Umbilical cord (tissue), 2 donors: ENCODE measurements around the gene CTRB2. TPM values are rescaled to one million over a fixed set of nuclear protein-coding genes. Genes with fewer than 3 reads are reported as not detected.
A peak's percentile ranks its signal among the peaks of the same experiment; 100 is the strongest.
"Not testable (repeated sequence)": the region's sequence is repeated elsewhere in the genome, so short reads cannot be mapped to it uniquely, and the experiment has no call there.

ENCODE experiments used
- DNase-seq: peaks from one replicate; pipeline ENCODE4 v3.0.0-alpha.2; 2015; ENCODE audit warnings: low spot score
- total RNA-seq: library from RNA; depleted of rRNA; stranded (reverse); fragments of >200 nt; gene quantifications from one replicate; pipeline ENCODE4 v1.2.3, GENCODE V29; 2014; ENCODE audit warnings: low replicate concordance; ENCODE audit not compliant: insufficient read depth

CTRB2 gene
- total RNA-seq, 1 donor from 2014 or later = not detected

- DNase-seq = not testable (repeated sequence)
These were observed 35.6 kb upstream of the CTRB2 start for GRCh38 chr16:75242436-75243078.

GRCh38 chr16:75241955-75242354 lies 35.0 kb upstream of the CTRB2 start:
- DNase-seq = no peak

GRCh38 chr16:75241412-75241811 lies 34.5 kb upstream of the CTRB2 start:
- no peak for DNase-seq

GRCh38 chr16:75240633-75241032 lies 33.7 kb upstream of the CTRB2 start:
- not testable (repeated sequence) for DNase-seq

GRCh38 chr16:75239542-75240122 lies 32.7 kb upstream of the CTRB2 start:
- DNase-seq = no peak

GRCh38 chr16:75238853-75239541 lies 32.0 kb upstream of the CTRB2 start:
- DNase-seq = no peak

- peak; percentile 97 for DNase-seq
These were observed 31.3 kb upstream of the CTRB2 start for GRCh38 chr16:75238132-75238852.

- DNase-seq = no peak
These were observed 30.6 kb upstream of the CTRB2 start for GRCh38 chr16:75237398-75238131.

- DNase-seq = no peak
These were observed 29.9 kb upstream of the CTRB2 start for GRCh38 chr16:75236736-75237397.

- DNase-seq = no peak
These were observed 29.3 kb upstream of the CTRB2 start for GRCh38 chr16:75236232-75236631.

- no peak for DNase-seq
These were observed 28.8 kb upstream of the CTRB2 start for GRCh38 chr16:75235721-75236193.

GRCh38 chr16:75234856-75235696 lies 28.1 kb upstream of the CTRB2 start:
- no peak for DNase-seq

GRCh38 chr16:75233611-75233938 lies 26.6 kb upstream of the CTRB2 start:
- no peak for DNase-seq

GRCh38 chr16:75231570-75231969 lies 24.6 kb upstream of the CTRB2 start:
- no peak for DNase-seq

GRCh38 chr16:75230471-75231110 lies 23.6 kb upstream of the CTRB2 start:
- no peak for DNase-seq

GRCh38 chr16:75229172-75230031 lies 22.4 kb upstream of the CTRB2 start:
- DNase-seq = no peak

GRCh38 chr16:75228143-75228976 lies 21.4 kb upstream of the CTRB2 start:
- DNase-seq = no peak
